ENCODE data around the gene NBAS.

GRCh38 chr2:15548974-15549373, 12.2 kb downstream of the NBAS start:
- TF ChIP-seq, protein P1, sequence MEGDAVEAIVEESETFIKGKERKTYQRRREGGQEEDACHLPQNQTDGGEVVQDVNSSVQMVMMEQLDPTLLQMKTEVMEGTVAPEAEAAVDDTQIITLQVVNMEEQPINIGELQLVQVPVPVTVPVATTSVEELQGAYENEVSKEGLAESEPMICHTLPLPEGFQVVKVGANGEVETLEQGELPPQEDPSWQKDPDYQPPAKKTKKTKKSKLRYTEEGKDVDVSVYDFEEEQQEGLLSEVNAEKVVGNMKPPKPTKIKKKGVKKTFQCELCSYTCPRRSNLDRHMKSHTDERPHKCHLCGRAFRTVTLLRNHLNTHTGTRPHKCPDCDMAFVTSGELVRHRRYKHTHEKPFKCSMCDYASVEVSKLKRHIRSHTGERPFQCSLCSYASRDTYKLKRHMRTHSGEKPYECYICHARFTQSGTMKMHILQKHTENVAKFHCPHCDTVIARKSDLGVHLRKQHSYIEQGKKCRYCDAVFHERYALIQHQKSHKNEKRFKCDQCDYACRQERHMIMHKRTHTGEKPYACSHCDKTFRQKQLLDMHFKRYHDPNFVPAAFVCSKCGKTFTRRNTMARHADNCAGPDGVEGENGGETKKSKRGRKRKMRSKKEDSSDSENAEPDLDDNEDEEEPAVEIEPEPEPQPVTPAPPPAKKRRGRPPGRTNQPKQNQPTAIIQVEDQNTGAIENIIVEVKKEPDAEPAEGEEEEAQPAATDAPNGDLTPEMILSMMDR (IDR thresholded peaks at IDR 0.05; ENCODE audit: low read depth, low read length): no peak
- TF ChIP-seq EZH2phosphoT487 (IDR thresholded peaks at IDR 0.05; ENCODE audit: low read depth): no peak
